ENCODE measurements around the gene RTBDN.

RTBDN gene

GRCh38 chr19:12782424-12783290, 51.7 kb downstream of the RTBDN start:
- DNase-seq (ENCODE audit: low read depth in 2 of 2), result peak; percentile 80 to 92

DNA sequence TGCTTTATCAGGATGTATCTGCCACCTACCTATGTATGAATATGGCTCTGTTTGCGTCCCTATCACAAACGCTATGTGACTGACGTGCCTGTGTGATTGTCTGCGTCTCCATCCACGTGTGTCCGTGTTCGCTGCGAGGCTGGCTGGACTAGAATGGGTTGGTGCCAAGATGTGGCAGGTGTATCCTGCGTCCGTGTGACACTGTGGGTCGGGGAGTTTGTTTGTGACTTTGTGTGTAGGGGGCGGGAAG, 52.3 kb downstream of the RTBDN start:
- no peak for DNase-seq (ENCODE audit: low read depth in 2 of 2)

- DNase-seq (ENCODE audit: low read depth in 2 of 2), result no peak
Observed at GRCh38 chr19:12779162-12779993, 55.0 kb downstream of the RTBDN start.

DNA sequence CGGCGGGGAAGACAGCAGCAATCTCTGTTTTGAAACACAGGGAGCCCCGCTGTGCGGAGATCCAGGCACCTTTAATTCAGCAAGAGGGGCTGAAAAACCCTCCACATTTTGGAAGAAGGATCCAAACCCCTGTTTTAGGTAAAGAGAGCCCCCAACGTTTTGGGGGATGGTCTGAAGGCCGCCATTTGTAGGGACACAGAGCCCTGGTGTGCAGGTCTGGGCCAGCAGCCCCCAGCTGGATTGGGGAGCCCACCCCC, 55.5 kb downstream of the RTBDN start:
- no peak for DNase-seq (ENCODE audit: low read depth in 2 of 2)

- DNase-seq (ENCODE audit: low read depth in 2 of 2), result no peak
Observed at GRCh38 chr19:12778017-12778904, 56.1 kb downstream of the RTBDN start.

DNA sequence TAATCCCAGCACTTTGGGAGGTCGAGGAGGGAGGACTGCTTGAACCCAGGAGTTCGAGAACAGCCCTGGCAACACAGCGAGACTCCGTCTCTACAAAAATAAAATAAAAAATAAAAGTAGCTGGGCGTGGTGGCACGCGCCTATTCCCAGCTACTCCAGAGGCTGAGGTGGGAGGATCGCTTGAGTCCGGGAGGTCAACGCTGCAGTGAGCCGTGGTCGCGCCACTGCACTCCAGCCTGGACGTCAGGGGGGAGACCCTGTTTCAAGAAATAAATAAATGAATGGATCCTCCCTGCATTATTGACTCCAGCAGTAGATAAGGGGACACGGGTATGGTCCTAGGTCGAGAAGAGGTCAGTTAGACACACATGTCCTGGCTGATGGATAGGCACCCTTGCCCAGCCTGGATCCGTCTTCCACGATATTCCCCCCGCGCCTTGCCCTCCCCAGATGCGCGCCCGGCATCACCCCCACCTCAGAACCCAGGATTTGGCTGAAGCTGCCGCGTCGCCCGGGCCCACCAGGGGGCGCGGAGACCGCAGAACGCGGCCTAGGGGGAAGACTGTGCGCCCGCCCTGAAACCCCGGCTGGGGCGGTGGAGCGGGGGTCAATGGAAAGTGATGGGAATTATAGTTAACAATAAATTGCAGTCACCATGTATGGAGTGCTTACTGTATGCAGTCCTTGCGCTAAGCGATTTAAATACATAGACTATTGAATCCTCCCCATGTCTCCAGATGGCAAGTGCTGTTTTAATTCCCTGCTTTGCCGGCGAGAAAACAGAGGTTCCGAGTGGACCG, 57.0 kb downstream of the RTBDN start:
- peak in 1 of 2 donors; percentile 75 for DNase-seq (ENCODE audit: low read depth in 2 of 2)

Data from stimulated activated CD8-positive, alpha-beta memory T cell treated with anti-CD3 and anti-CD28 coated beads, Interleukin-7, amount 100 ng/mL, for 4 hours (primary cell).